ENCODE results near the gene ZNF136.

GRCh38 chr19:12163826-12164225 lies 930 bp downstream of the ZNF136 start:
- no peak for TF ChIP-seq POLR2A (IDR thresholded peaks at IDR 0.05)
- no peak for TF ChIP-seq CTCF (IDR thresholded peaks at IDR 0.05)
- TF ChIP-seq POLR2AphosphoS5 (IDR thresholded peaks at IDR 0.05), result no peak

Measured in transverse colon (tissue), 4 donors.